ENCODE results near the gene CST9L.
"Not testable (repeated sequence)": the region's sequence is repeated elsewhere in the genome, so short reads cannot be mapped to it uniquely, and the experiment has no call there.

CST9L gene

GRCh38 chr20:23585808-23586734 lies 17.8 kb upstream of the CST9L start:
- no peak for DNase-seq

DNA sequence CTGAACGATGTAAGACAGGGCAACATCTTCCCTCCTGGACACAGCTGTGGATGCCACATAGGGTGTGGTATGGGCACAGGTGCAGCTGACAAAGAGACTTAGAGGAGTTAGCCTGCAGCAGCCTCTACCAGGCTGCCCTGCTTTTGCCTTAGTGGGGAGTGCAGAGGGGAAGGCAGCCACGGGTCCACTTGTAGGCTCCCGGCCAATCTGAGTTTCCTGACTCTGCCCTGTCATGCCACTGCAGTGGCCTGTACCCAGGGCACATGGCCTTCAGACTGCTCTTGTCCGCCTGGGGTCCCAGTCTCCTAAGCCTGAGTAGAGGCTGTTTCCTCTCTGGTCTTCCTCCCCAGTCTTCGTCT lies 17.1 kb upstream of the CST9L start:
- DNase-seq: no peak

DNA sequence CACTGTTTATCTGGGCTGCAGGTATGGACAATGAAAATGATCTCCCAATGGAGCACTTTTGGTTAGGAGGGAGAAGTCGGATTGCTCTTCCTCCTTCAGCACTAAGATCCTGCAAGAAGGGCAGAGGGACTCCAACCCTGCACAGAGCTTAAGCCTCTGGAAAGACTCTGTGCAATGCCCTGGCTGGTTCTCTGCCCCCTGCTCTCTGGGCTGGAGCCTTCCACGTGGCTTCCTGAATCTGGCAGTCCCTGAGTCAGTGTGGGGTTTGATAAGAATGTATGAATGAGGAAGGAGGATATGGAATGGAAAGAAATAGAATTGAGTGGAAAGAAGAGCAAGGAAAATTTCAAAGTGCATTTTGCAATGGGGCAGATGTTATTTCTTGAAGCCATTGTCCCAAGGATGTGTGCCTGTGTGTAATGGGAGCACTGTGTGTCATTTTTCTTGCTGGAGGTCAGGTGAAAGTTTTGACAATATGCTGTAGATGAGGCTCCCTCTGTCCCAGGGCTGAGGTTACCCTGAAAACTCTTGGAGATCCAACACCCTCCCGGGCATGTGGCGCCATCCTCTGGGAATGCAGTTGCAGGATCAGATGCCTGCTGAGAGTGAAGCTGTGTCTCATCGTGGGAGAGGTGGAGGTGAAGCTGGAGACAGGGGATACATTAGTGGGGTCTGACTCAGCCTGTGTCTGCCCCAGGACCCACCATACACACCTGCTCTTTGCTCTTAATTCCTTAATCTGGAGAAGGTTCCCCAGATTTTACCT lies 16.3 kb upstream of the CST9L start:
- no peak for DNase-seq

DNA sequence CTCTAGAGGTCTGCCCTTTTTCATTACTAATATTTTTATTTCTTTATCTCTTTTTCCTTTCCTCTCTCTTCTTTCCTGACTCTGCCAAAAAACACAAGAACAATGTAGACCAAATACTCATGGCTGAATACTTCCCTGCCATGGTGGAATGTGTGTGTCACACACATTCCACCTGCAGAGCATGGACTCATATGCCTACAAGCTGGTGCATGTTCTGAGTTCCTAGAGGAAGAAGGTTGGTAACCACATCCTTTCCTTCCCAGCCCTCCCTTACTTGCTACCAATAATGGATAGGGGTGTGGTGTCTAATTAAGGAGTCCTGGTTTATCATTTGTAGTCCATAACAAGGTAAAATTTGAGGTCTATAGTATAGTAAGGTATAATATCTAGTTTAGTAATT lies 15.2 kb upstream of the CST9L start:
- no peak for DNase-seq

GRCh38 chr20:23582293-23582692 lies 14.0 kb upstream of the CST9L start:
- DNase-seq: no peak

DNA sequence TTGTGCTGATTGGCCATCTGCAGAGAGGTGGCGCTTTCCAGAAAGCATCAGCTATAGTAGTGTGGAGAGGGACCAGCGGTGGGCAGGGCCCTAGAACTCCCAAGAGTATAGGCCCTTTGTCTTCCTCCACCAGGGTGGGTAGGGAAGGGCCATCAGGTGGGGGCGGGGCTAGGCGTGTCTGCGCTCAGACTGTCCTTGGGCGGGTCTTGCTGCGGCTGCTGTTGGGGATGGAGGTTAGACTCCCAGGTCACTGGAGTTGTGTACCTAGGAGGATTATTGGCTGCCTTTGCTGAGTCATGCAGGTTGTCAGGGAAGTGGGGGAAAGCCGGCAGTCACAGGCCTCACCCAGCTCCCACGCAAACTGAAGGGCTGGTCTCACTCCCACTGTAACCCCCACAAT lies 13.5 kb upstream of the CST9L start:
- DNase-seq: not testable (repeated sequence)

DNA sequence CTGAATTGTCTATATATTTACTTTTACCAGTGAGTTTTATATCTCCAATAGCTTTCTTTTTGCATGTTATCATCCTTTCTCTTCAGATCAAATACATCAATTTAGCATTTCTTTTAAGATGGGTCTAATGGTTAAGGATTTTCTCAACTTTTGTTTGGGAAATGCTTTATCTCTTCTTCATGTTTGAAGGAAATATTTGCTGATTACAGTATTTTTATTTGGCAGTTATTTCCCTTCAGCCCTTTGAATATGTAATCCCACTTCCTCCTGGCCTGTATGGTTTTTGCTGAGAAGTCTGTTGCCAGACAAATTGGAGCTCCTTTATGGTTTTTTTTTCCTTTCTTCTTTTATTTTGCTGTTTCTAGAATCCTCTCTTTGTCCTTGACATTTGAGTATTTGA lies 6.7 kb upstream of the CST9L start:
- no peak for DNase-seq

DNA sequence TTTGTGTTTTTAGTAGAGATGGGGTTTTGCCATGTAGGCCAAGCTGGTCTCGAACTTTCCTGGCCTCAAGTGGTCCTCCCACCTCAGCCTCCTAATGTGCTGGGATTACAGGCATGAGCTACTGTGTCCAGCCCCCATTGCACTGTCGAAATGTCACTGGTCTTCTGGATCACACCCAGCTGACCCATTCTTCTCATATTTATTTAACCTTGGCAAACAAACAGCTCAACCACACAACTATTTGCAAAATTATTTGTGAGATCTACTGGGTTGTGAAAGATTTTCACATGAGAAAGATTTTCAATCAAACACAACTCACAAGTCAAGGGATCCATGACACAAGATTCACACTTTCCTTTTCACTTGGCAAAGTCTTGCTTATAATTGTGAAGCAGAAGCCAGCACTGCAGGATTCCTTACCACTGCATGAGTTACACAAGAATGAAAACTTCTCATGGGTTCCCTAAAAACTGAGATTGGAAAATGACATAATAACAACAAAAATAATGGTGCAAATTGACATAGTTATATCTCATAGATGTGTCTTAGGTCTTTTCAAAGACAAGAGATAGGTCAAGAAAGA lies 2.0 kb upstream of the CST9L start:
- DNase-seq: no peak

GRCh38 chr20:23569570-23569969 lies 1.3 kb upstream of the CST9L start:
- DNase-seq: no peak

DNA sequence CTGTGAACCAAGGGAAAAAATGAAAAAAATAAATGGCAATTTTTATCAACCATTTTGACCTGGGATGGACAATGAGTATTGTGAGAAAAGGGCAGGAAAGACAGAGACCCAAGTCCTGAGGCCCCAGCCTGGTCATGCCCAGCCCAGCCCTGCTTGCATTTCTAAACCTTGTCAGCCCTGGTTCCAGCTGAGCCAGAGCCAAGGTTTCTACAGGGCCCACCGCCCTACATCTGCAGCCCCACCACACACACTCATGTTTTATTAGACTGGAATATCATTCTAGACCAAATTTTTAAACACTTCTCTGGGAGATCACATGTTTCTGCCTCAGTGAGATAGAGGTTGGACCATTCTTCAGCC lies 667 bp upstream of the CST9L start:
- no peak for DNase-seq

DNA sequence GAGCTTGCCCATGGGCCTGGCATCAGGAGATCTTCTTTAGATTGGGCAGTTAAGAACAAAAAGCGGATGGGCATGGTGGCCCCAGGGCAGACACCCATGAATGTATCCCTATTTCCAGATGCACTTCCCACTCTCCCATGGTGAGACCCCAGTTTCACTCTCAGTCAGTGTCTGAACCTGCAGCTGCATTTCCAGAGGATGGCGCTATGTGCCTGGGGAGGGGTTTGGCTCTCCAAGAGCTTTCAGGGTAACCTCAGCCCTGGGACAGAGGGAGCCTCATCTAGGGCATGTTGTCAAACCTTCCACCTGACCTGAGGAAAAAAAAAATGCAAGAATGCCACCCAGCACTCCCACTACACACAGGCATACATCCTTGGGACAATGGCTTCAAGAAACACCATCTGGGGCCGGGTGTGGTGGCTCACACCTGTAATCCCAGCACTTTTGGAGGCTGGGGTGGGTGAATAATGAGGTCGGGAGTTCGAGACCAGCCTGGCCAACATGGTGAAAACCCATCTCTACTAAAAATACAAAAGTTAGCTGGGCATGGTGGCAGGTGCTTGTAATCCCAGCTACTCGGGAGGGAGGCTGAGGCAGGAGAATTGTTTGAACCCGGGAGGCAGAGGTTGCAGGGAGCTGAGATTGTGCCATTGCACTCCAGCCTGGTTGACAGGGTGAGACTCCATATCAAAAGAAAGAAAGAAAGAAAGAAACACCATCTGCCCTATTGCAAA lies 1.9 kb downstream of the CST9L start:
- DNase-seq: no peak

DNA sequence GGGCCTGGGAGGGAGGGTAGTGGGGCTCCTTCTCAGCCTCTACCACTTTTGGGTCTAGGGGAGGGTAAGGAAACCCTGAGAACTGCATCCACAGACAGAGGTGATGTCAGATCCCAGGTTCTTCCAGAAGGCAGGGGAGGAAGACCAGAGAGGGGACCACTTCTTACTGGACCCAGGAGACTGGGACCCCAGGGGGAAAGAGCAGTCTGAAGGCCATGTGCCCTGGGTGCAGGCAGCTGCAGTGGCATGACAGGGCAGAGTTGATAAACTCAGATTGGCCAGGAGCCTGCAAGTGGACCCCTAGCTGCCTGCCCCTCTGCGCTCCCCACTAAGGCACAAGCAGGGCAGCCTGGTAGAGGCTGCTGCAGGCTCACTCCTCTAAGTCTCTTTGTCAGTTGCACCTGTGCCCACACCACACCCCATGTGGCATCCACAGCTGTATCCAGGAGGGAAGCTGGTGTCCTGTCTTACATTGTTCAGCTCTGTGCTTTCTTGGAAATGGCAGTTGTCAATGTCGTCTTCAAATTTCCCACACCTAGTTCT lies 2.7 kb downstream of the CST9L start:
- no peak for DNase-seq

DNA sequence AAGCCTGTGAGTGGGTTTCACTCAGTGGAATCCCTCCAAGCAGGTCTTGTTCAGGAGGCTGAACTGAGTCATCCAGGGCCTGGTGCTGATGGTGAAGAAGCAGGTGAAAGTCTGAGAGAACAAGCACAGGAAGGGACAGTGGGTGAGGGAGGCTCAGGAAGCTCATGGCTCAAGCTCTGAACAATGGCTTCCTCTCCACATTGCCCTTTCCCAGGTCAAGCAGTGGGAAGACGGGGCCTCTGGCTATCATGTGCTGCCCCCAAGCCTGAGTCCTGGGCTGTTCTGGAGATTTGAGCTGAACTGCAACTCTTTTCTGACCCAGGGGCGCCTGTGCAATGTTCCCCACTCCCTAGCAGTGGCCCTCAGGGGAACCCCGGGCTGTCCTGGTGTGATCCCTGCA lies 3.4 kb downstream of the CST9L start:
- DNase-seq: no peak

- no peak for DNase-seq
Measured at GRCh38 chr20:23562721-23563342, 5.5 kb downstream of the CST9L start.

- DNase-seq: no peak
Measured at GRCh38 chr20:23554401-23554800, 13.9 kb downstream of the CST9L start.

GRCh38 chr20:23551786-23552185 lies 16.5 kb downstream of the CST9L start:
- DNase-seq: no peak

GRCh38 chr20:23551383-23551782 lies 16.9 kb downstream of the CST9L start:
- no peak for DNase-seq

GRCh38 chr20:23550227-23550626 lies 18.1 kb downstream of the CST9L start:
- no peak for DNase-seq

DNA sequence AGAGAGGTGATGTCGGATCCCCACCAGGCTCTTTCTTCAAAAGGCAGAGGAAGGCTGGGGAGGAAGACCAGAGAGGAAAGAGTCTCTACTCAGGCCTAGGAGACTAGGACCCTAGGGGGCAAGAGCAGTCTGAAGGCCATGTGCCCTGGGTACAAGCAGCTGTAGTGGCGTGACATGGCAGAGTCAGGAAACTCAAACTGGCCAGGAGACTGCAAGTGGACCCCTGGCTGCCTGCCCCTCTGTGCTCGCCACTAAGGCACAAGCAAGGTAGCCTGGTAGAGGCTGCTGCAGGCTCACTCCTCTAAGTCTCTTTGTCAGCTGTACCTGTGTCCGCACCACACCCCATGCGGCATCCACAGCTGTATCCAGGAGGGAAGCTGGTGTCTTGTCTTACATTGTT lies 19.9 kb downstream of the CST9L start:
- DNase-seq: no peak

DNA sequence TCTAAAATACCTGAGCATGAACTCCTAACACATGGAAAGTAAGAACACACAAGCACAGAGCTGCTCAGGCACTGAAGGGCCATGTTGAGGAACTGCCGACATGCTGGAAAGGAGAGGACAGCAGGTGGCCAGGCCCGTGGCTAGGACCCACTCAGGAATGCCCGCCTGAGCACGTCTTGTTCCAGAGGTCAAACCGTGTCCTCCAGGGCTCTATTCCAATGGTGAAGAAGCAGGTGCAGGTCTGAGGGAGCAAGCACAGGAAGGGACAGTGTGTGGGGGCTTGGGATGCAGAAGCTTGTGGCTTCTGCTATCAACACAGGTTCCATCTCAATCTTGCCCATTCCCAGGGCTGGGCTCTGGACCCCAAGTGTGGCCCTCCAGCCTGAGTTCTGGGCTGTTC lies 20.7 kb downstream of the CST9L start:
- DNase-seq: no peak

DNA sequence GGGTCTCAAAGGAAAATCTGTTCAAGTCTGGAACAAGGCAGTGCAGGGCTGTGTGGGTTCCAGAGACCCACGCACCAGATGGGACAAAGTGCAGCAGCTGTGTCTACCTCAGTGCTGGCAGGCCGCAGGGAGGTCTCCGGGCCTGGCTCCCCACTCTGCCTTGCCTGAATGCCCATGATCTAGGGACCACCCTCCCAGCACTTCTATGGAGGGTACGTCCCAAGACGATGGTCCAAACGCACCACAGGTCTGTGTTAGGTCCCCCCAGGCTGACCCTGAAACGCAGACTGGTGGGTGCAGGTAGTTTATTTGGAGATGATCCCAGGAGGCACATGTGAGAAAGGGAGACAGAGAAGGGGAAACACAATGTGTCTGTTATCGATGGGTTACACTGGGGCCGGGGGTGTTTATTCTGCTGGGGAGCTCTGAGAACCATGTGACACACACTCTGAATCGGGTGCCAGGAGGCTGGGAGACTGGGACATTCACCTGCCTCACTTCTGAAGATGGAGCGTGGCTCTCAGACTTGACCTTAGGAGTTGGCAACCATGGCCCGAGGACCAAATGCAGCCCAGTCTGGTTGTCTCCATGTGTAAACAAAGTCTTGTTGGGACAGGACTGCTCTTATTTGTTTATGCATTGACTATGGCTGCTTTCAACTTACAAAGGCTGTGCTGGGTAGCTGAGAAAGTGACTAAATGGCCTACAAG lies 21.7 kb downstream of the CST9L start:
- DNase-seq: no peak

DNA sequence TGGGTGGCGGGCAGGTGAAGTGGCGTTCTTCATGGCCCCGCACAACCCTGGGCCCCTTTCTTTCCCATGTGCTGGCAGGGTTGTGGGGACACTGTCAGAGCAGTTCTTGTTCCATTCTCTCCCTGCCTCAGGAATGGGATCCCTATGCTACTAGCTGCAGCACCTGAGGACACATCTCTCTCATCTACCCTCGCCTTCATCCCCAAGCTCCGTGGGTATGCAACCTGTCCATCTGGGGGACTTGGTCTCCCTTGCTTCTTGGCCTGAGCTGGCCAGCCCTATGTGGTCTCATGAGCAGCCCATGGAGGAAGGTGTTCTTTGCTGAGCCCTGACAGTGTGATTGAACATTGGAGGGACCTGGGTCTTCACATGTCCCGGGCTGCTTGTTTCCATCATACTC lies 24.2 kb downstream of the CST9L start:
- no peak for DNase-seq

All from NCI-H510A treated with DMSO at 0.1 percent for 48 hours (cell line).